Adrenal gland (tissue), 12 donors: Measurements from ENCODE around the gene ARMC2. TPM values are rescaled to one million over a fixed set of nuclear protein-coding genes. Genes with fewer than 3 reads are reported as not detected.

ENCODE experiments used
- DNase-seq, 7 donors: peaks; one replicate each; pipeline ENCODE4 v3.0.0-alpha.2; 2019 to 2020
- H3K27ac ChIP-seq, 5 donors: fragments of 200-600 bp; sonication (generic) in 4 of 5; 1 replicate in 3 of 5; 2 replicates in 2 of 5; pipeline versions ENCODE4 v1.5.1 to v1.8.0; 2016 to 2020; ENCODE audit warnings: mild to moderate bottlenecking in 1 of 5
- H3K27me3 ChIP-seq: fragments of 200-600 bp; 2 replicates; pipeline ENCODE4 v1.8.0; 2021
- H3K36me3 ChIP-seq, 2 donors: fragments of 200-600 bp; replicated peaks in 1 of 2; 1 replicate in 1 of 2; 2 replicates in 1 of 2; pipeline versions ENCODE4 v1.5.1 to v1.8.0; 2018 to 2022
- H3K4me1 ChIP-seq, 2 donors: fragments of 200-600 bp; replicated peaks in 1 of 2; 1 replicate in 1 of 2; 2 replicates in 1 of 2; pipeline versions ENCODE4 v1.5.1 to v1.8.0; 2018 to 2021
- H3K4me3 ChIP-seq, 4 donors: fragments of 200-600 bp; sonication (generic) in 3 of 4; one replicate each; pipeline ENCODE4 v1.5.1; 2016 to 2018
- H3K9me3 ChIP-seq, 3 donors: fragments of 200-600 bp; sonication (generic) in 1 of 3; replicated peaks in 1 of 3; 1 replicate in 2 of 3; 2 replicates in 1 of 3; pipeline versions ENCODE4 v1.5.1 to v1.8.0; 2016 to 2021
- POLR2A ChIP-seq, 2 donors: fragments of 450-650 bp; IDR thresholded peaks; one replicate each; pipeline ENCODE4 v1.6.1; 2017; ENCODE audit warnings: antibody characterized with exemption in 2 of 2, mild to moderate bottlenecking in 2 of 2, moderate library complexity in 1 of 2
- WGBS, 4 donors: extraction: QIAGEN DNeasy Blood & Tissue Kit in 2 of 4; methylation state at CpG; one replicate each; pipeline versions ENCODE4 v1.1.5 to v1.1.7; 2013 to 2017; 5-methylcytosine and 5-hydroxymethylcytosine counted together
- intact Hi-C, 2 donors: fragments of 100-400 bp; cut with DNase I; formaldehyde crosslinking; loops; one replicate each; pipeline versions ENCODE4 v1.14.1 to v1.15.0; 2022 to 2023
- polyA plus RNA-seq, 3 donors: library from polyadenylated mRNA; stranded (reverse); fragments of 200-250 nt in 2 of 3; fragments of 350-450 nt in 1 of 3; fragmentation: Illumina TruSeq in 1 of 3; extraction: RNeasy Lipid Tissue Mini Kit (QIAGEN cat#74804) in 1 of 3; gene quantifications; one replicate each; pipeline ENCODE4 v1.2.3, GENCODE V29; 2013 to 2014
- total RNA-seq, 9 donors: library from RNA; depleted of rRNA in 4 of 9; stranded (reverse); fragments of >200 nt in 4 of 9; fragments of 120-200 nt in 1 of 9; fragmentation: NEBNext Ultra II Directional in 1 of 9; extraction: Animal tissue kit (Norgen Biotek cat#: 25700) in 1 of 9; gene quantifications; one replicate each; pipeline versions ENCODE4 v1.1.0 to v1.2.4, GENCODE V29; 2013 to 2023
- TF ChIP-seq, protein P1 (sequence below), 6 experiments: fragments of 450-650 bp in 4 of 6; fragments of 200-600 bp in 2 of 6; sonication (generic) in 1 of 6; IDR thresholded peaks; 1 replicate in 5 of 6; 2 replicates in 1 of 6; pipeline versions ENCODE4 v1.5.1 to v1.8.0; 2016 to 2021; ENCODE audit warnings: antibody characterized with exemption in 6 of 6, mild to moderate bottlenecking in 2 of 6, moderate library complexity in 1 of 6
- donor health status: healthy with polysubstance abuse.
- donor health status: Bipolar disorder and iron deficiency.
- donor health status: DM: yes; HTN: yes; CAD: no.
- donor health status: DM: no; HTN: no; CAD: no.
- donor health status: DM: no; HTN: no; CAD: no.
- donor health status: DM: yes; HTN: yes; CAD: no.

Gene ARMC2
- total and polyA plus RNA-seq, 12 donors: 2.1 to 7.8 (median 6.4) TPM

DNA sequence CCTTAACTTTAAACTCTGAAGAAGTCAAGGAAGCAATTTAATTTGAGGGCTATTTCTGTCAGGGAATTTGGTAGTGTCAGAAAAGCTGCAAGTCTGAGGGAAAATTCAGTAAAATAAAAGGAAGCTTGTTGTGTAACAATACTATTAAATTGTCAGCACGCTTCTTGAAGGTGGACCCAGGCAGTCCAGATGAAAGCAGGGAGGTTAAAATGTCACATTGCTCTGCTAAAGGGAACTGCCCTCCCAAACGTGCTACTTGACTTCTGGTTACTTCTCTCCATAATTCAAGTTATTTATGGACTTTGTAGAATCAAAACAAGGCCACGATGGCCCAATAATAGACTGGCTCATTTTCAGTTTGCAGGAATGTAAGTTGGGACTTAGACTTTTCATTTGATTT is 28.2 kb upstream of the ARMC2 start:
- WGBS, 4 donors: 11 to 26% (median 25%) methylated on average over 3 of the region's 3 CpGs
- no peak for DNase-seq
- TF ChIP-seq, protein P1, sequence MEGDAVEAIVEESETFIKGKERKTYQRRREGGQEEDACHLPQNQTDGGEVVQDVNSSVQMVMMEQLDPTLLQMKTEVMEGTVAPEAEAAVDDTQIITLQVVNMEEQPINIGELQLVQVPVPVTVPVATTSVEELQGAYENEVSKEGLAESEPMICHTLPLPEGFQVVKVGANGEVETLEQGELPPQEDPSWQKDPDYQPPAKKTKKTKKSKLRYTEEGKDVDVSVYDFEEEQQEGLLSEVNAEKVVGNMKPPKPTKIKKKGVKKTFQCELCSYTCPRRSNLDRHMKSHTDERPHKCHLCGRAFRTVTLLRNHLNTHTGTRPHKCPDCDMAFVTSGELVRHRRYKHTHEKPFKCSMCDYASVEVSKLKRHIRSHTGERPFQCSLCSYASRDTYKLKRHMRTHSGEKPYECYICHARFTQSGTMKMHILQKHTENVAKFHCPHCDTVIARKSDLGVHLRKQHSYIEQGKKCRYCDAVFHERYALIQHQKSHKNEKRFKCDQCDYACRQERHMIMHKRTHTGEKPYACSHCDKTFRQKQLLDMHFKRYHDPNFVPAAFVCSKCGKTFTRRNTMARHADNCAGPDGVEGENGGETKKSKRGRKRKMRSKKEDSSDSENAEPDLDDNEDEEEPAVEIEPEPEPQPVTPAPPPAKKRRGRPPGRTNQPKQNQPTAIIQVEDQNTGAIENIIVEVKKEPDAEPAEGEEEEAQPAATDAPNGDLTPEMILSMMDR (IDR thresholded peaks at IDR 0.05): no peak
- TF ChIP-seq POLR2A (IDR thresholded peaks at IDR 0.05): no peak
- no peaks in the 10 kb centered on the region for H3K9me3 ChIP-seq
- H3K4me1 ChIP-seq: peaks cover 0 to 13% of the 10 kb centered on the region in 2 donors
- H3K36me3 ChIP-seq: no peaks in the 10 kb centered on the region
- H3K4me3 ChIP-seq: no peak overlapping the region
- H3K27me3 ChIP-seq: no peaks in the 10 kb centered on the region
- intact Hi-C loops: no loop called here
- no peak overlapping the region for H3K27ac ChIP-seq

DNA sequence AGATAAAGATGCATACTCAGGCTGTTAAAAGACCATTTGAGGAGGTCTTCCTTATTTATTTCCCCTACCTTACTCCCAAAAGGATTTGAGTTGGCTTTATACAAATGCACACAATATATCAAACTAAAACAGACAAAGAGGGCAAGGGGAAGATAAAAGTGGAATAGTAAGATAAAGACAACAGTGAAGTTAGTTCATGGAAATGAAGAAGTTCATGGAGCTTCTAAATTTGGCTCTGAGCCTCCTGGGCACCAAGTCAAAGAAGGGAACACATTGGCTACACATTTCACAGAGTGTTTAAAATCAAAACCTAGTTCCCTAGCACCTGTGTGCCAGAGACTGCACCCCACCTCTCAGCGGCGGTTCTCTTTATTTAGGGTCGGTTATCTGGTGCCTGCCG is 25.8 kb upstream of the ARMC2 start:
- H3K27me3 ChIP-seq: no peaks in the 10 kb centered on the region
- 86 to 95% (median 92%) methylated on average over 4 of the region's 4 CpGs for WGBS, 4 donors
- H3K27ac ChIP-seq: no peak overlapping the region
- intact Hi-C loops: no loop called here
- H3K4me1 ChIP-seq: peaks cover 0 to 13% of the 10 kb centered on the region in 2 donors
- H3K4me3 ChIP-seq: no peak overlapping the region
- DNase-seq: no peak
- peaks cover 0 to 5% (median 0%) of the 10 kb centered on the region in 3 donors for H3K9me3 ChIP-seq
- no peak for TF ChIP-seq POLR2A (IDR thresholded peaks at IDR 0.05)
- TF ChIP-seq, protein P1 (IDR thresholded peaks at IDR 0.05): no peak
- H3K36me3 ChIP-seq: no peaks in the 10 kb centered on the region

DNA sequence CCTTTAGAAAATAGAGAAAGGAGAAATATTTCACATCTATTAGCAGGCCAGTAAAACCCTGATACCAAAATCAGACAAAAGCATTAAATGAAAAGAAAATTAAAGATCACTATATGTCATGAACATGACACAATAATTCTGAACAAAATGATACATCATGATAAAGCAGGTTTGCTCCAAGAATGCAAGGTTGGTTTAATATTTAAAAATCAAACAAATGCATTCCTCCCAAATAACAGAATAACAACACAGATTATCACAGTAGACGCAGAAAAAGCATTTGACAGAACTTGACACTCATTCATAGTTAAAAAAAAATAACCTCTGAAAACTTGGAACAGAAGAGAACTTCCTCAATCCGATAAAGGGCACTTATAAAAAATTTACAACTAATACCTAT is 22.9 kb upstream of the ARMC2 start:
- TF ChIP-seq POLR2A (IDR thresholded peaks at IDR 0.05): no peak
- TF ChIP-seq, protein P1 (IDR thresholded peaks at IDR 0.05): no peak
- intact Hi-C loops: no loop called here
- DNase-seq: no peak
- Histone ChIP-seq H3K27me3 (no peaks in the 10 kb centered on the region), H3K4me3 (no peak overlapping the region), H3K9me3 (peaks cover 0 to 5% (median 0%) of the 10 kb centered on the region in 3 donors), H3K27ac (no peak overlapping the region), H3K4me1 (peaks cover 0 to 3% of the 10 kb centered on the region in 2 donors), H3K36me3 (no peaks in the 10 kb centered on the region)
- WGBS, 4 donors: 78 to 91% (median 85%) methylated on average over 2 of the region's 2 CpGs

DNA sequence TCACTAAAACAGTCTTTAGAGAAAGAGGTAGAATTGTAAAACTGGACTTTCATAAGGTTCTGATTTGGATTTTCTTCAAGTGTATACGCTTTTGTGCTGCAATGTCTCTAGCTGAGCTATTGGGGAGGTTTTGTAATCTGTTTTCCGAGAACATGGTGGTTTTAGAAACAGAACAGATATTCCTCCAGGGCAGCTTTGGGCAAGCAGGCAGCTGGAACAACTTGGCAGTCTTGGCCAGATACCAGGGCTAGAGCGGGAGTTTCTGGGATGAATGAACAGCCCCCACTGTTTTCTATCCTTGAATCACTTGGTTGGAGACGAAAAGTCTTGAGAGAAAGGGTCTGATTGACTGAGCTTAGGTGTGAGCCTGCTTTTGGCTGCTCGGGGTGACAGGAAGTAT is 17.1 kb upstream of the ARMC2 start:
- intact Hi-C loops: no loop called here
- no peaks in the 10 kb centered on the region for H3K36me3 ChIP-seq
- no peak overlapping the region for H3K4me3 ChIP-seq
- peaks cover 0 to 4% of the 10 kb centered on the region in 2 donors for H3K4me1 ChIP-seq
- DNase-seq: no peak
- H3K27me3 ChIP-seq: no peaks in the 10 kb centered on the region
- 76 to 83% (median 77%) methylated on average over 5 of the region's 5 CpGs for WGBS, 4 donors
- H3K9me3 ChIP-seq: no peaks in the 10 kb centered on the region
- TF ChIP-seq, protein P1 (IDR thresholded peaks at IDR 0.05): no peak
- TF ChIP-seq POLR2A (IDR thresholded peaks at IDR 0.05): no peak
- H3K27ac ChIP-seq: no peak overlapping the region
